MCF 10A (cell line): ENCODE measurements around the gene RAB33B. TPM values are rescaled to one million over a fixed set of nuclear protein-coding genes. Genes with fewer than 3 reads are reported as not detected.

Experiments
- BruUV-seq: library from RNA; stranded (reverse); fragments of 400-500 nt; replicated peaks from 2 replicates; lab custom pipeline; 2021; lab: Mats Ljungman, UMichigan
- CTCF ChIA-PET: fragments of 300-600 bp; sonication (Branson Sonifier 250); formaldehyde crosslinking; extraction: SDS; loops from one replicate; lab custom pipeline; 2021; ENCODE audit warnings: antibody characterized with exemption, inconsistent platforms; lab: Yijun Ruan, JAX
- POLR2A ChIA-PET: fragments of 300-600, 350-650 bp; sonication (Branson Sonifier 250); formaldehyde crosslinking; extraction: SDS; loops from one replicate; lab custom pipeline; 2020; ENCODE audit warnings: antibody characterized with exemption, inconsistent platforms; lab: Yijun Ruan, JAX
- DNase-seq: peaks from one replicate; pipeline ENCODE4 v3.0.0-alpha.2; 2018; ENCODE audit not compliant: unreplicated experiment
- H3K27ac Mint-ChIP-seq: one replicate; pipeline ENCODE4 v1.8.0; 2022; ENCODE audit warnings: mild to moderate bottlenecking, low read depth, mixed read lengths; ENCODE audit not compliant: unreplicated experiment
- H3K27me3 Mint-ChIP-seq: one replicate; pipeline ENCODE4 v1.8.0; 2022; ENCODE audit warnings: mixed read lengths; ENCODE audit not compliant: insufficient read depth, unreplicated experiment
- H3K36me3 Mint-ChIP-seq: one replicate; pipeline ENCODE4 v1.8.0; 2022; ENCODE audit warnings: mild to moderate bottlenecking, moderate library complexity, mixed read lengths; ENCODE audit not compliant: insufficient read depth, unreplicated experiment
- H3K4me1 Mint-ChIP-seq: one replicate; pipeline ENCODE4 v1.8.0; 2022; ENCODE audit warnings: mixed read lengths; ENCODE audit not compliant: insufficient read depth, unreplicated experiment
- H3K4me3 Mint-ChIP-seq: one replicate; pipeline ENCODE4 v1.8.0; 2022; ENCODE audit warnings: mild to moderate bottlenecking, moderate library complexity, mixed read lengths; ENCODE audit not compliant: unreplicated experiment
- H3K9me3 Mint-ChIP-seq: one replicate; pipeline ENCODE4 v1.8.0; 2022; ENCODE audit warnings: mixed read lengths; ENCODE audit not compliant: unreplicated experiment
- intact Hi-C: fragments of 100-400 bp; cut with micrococcal nuclease; formaldehyde crosslinking; loops from 2 replicates; pipeline ENCODE4 v1.14.1; 2022
- total RNA-seq: library from RNA; stranded (reverse); gene quantifications from 2 replicates; pipeline ENCODE4 v1.2.3, GENCODE V29; 2022
- TF ChIP-seq, protein P1 (sequence below): fragments of 200-600 bp; IDR thresholded peaks from one replicate; pipeline ENCODE4 v1.8.0; 2022; ENCODE audit warnings: antibody characterized with exemption, mild to moderate bottlenecking; ENCODE audit not compliant: unreplicated experiment

Gene RAB33B
- total RNA-seq, 1 experiment from 2014 or later, result 6.3 TPM

DNA sequence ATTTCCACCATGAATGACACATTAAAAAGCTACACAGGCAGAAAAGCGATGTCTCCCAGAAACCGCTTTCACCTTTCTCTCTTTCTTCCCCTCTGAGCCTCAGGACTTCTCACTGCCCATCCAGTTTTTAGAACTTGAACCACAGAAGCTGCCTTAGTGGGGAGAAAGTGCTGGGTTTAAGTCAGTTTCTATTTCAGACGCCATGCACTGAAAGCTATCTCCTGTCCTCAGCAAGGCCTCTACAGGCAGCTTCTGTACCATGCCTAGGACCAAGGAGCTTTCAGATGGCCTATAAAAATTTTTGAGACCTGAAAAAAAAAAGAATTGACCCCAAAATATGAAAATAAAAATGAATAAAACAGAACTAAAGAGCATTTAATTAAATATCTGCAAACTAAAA, 34.5 kb downstream of the RAB33B start:
- Mint-ChIP-seq H3K27ac (no peak overlapping the region), H3K4me1 (no peaks in the 10 kb centered on the region), H3K36me3 (no peaks in the 10 kb centered on the region), H3K27me3 (no peaks in the 10 kb centered on the region), H3K9me3 (no peaks in the 10 kb centered on the region), H3K4me3 (no peak overlapping the region)
- DNase-seq, result no peak
- ChIA-PET CTCF (interaction anchor here (1.5 kb wide), 1 partner anchor 9 kb away, joined by 7 read pairs; no protein-coding TSS in a partner anchor), POLR2A (interaction anchor here (1.0 kb wide), 1 partner anchor 12 kb away, joined by 3 read pairs; no protein-coding TSS in a partner anchor)
- intact Hi-C loops, result no loop called here
- no TSS peak for BruUV-seq
- TF ChIP-seq, protein P1, sequence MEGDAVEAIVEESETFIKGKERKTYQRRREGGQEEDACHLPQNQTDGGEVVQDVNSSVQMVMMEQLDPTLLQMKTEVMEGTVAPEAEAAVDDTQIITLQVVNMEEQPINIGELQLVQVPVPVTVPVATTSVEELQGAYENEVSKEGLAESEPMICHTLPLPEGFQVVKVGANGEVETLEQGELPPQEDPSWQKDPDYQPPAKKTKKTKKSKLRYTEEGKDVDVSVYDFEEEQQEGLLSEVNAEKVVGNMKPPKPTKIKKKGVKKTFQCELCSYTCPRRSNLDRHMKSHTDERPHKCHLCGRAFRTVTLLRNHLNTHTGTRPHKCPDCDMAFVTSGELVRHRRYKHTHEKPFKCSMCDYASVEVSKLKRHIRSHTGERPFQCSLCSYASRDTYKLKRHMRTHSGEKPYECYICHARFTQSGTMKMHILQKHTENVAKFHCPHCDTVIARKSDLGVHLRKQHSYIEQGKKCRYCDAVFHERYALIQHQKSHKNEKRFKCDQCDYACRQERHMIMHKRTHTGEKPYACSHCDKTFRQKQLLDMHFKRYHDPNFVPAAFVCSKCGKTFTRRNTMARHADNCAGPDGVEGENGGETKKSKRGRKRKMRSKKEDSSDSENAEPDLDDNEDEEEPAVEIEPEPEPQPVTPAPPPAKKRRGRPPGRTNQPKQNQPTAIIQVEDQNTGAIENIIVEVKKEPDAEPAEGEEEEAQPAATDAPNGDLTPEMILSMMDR, result no peak

DNA sequence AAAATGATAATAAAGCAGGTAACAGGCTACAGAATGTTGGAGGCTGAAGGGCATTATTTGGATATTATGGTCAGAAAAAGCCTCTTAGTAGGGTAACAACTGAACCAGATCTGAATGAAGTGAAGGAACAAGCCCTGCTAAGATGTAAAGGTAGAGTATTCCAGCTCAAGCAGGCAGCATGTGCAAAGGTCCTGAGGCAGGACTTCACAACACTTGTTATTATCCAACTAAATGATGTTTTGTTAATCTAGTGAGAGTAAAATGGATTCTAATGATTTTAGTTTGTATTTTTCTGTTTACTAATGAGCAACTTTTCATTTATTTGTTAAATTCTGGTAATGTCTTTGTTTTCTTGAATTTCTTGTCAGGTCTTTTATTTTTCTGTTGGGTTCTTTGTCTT, 35.7 kb downstream of the RAB33B start:
- no peaks in the 10 kb centered on the region for H3K9me3 Mint-ChIP-seq
- BruUV-seq, result no TSS peak
- no peaks in the 10 kb centered on the region for H3K27me3 Mint-ChIP-seq
- H3K4me1 Mint-ChIP-seq, result no peaks in the 10 kb centered on the region
- intact Hi-C loops, result no loop called here
- POLR2A ChIA-PET, result no interaction called here
- TF ChIP-seq, protein P1, result no peak
- DNase-seq, result no peak
- no peak overlapping the region for H3K4me3 Mint-ChIP-seq
- CTCF ChIA-PET, result interaction anchor here (1.5 kb wide), 1 partner anchor 8 kb away, joined by 7 read pairs; no protein-coding TSS in a partner anchor
- H3K36me3 Mint-ChIP-seq, result no peaks in the 10 kb centered on the region
- no peak overlapping the region for H3K27ac Mint-ChIP-seq

DNA sequence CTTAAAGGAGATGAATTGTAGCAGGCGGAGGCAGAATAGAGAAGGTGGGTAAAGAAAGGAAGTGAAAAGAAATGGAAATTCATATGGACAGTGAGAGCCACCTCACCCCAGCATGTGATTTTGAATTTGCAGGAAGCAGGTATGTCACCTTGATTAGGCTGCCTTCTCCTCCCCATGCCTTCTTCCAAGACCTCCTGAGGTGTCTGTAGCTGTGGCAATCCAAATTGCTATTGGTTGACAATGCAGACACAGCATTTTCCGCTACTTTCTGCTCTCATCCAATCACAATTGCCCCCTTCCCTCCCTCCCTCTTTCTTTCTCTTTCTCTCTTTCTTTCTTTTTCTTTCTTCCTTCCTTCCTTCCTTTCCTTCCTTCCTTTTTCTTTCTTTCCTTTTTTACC, 38.5 kb downstream of the RAB33B start:
- CTCF ChIA-PET, result no interaction called here
- Mint-ChIP-seq H3K4me3 (no peak overlapping the region), H3K27me3 (no peaks in the 10 kb centered on the region), H3K36me3 (no peaks in the 10 kb centered on the region), H3K9me3 (no peaks in the 10 kb centered on the region), H3K4me1 (no peaks in the 10 kb centered on the region), H3K27ac (no peak overlapping the region)
- intact Hi-C loops, result no loop called here
- POLR2A ChIA-PET, result no interaction called here
- no peak for DNase-seq
- TF ChIP-seq, protein P1, result no peak
- no TSS peak for BruUV-seq

DNA sequence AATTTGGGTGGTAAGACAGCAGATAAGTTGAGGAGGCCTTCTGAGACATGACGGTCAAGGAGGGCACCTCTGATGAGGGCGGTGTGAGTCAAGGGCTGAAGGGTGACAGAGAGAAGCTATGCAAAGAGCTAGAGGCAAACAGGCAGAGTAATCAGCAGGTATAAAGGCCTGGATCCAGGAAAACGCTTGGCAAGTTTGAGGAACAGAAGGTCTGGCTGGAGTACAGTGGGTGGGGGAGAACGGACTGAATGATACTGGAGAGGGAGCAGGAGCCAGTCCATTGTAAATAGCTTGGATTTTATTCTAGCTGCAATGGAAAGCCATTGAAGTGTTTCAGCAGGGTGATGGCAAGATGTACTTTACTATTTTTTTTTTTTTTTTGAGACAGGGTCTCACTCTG, 39.3 kb downstream of the RAB33B start:
- Mint-ChIP-seq H3K4me3 (no peak overlapping the region), H3K4me1 (no peaks in the 10 kb centered on the region), H3K27ac (no peak overlapping the region), H3K9me3 (no peaks in the 10 kb centered on the region), H3K27me3 (no peaks in the 10 kb centered on the region), H3K36me3 (no peaks in the 10 kb centered on the region)
- CTCF ChIA-PET, result interaction anchor here (0.6 to 1.2 kb wide), 4 partner anchors 11 to 147 kb away, joined by 3 to 4 read pairs (median 4); no protein-coding TSS in a partner anchor
- POLR2A ChIA-PET, result no interaction called here
- intact Hi-C loops, result no loop called here
- DNase-seq, result no peak
- no TSS peak for BruUV-seq
- TF ChIP-seq, protein P1, result no peak
